Endothelial cell of umbilical vein (primary cell): ENCODE measurements around the gene GMCL2.

ENCODE experiments used
- CTCF ChIP-seq, 2 donors: IDR thresholded peaks; 1 replicate in 1 of 2; 2 replicates in 1 of 2; pipeline ENCODE4 v1.5.1; 2011; ENCODE audit warnings: low read length in 2 of 2, mild to moderate bottlenecking in 2 of 2, moderate library complexity in 2 of 2, control low read depth in 1 of 2, inconsistent platforms in 1 of 2, low read depth in 1 of 2; ENCODE audit not compliant: insufficient read depth in 1 of 2; ENCODE audit errors: extremely low read depth in 1 of 2
- EZH2 ChIP-seq: IDR thresholded peaks from 2 replicates; pipeline ENCODE4 v1.6.1; 2012; ENCODE audit warnings: borderline replicate concordance, low read depth, mild to moderate bottlenecking, moderate library complexity, low read length, inconsistent platforms; ENCODE audit not compliant: severe bottlenecking
- JUN ChIP-seq: IDR thresholded peaks from 2 replicates; pipeline ENCODE4 v1.6.1; 2011; ENCODE audit warnings: borderline replicate concordance, low read depth; ENCODE audit not compliant: insufficient read length, insufficient read depth
- MAX ChIP-seq: IDR thresholded peaks from 2 replicates; pipeline ENCODE4 v1.6.1; 2011; ENCODE audit not compliant: insufficient read depth, insufficient read length
- MYC ChIP-seq: IDR thresholded peaks from one replicate; pipeline ENCODE4 v1.6.1; 2011; ENCODE audit warnings: mild to moderate bottlenecking, low read depth, low read length
- POLR2A ChIP-seq: IDR thresholded peaks from 2 replicates; pipeline ENCODE4 v1.6.1; 2012; ENCODE audit warnings: low read depth, mild to moderate bottlenecking, control low read depth, low read length
- POLR2AphosphoS5 ChIP-seq: IDR thresholded peaks from 2 replicates; pipeline ENCODE4 v1.6.1; 2012; ENCODE audit warnings: low read depth, mild to moderate bottlenecking, control low read depth, low read length, moderate library complexity; ENCODE audit not compliant: insufficient read depth

GRCh38 chr5:178191661-178192060, 4.5 kb upstream of the GMCL2 start:
- TF ChIP-seq CTCF (IDR thresholded peaks at IDR 0.05; ENCODE audit: extremely low read depth in 1 of 2, insufficient read depth in 1 of 2, low read depth in 1 of 2, low read length in 2 of 2) (no peak), POLR2A (no peak), MAX (no peak), EZH2 (no peak), POLR2AphosphoS5 (no peak), MYC (no peak), JUN (no peak)
